Pulmonary artery endothelial cell (primary cell): ENCODE measurements around the gene NDUFS3. TPM values are rescaled to one million over a fixed set of nuclear protein-coding genes. Genes with fewer than 3 reads are reported as not detected.
"Not testable (repeated sequence)": the region's sequence is repeated elsewhere in the genome, so short reads cannot be mapped to it uniquely, and the experiment has no call there.

Experiments
- DNase-seq: peaks from one replicate; pipeline ENCODE4 v3.0.0-alpha.2; 2011; ENCODE audit warnings: low read depth, low spot score
- total RNA-seq: library from RNA; depleted of rRNA; stranded (reverse); fragments of >200 nt; gene quantifications from 2 replicates; pipeline ENCODE4 v1.2.3, GENCODE V29; 2014

The NDUFS3 gene
- total RNA-seq, 1 donor from 2014 or later, result 83.4 TPM

DNA sequence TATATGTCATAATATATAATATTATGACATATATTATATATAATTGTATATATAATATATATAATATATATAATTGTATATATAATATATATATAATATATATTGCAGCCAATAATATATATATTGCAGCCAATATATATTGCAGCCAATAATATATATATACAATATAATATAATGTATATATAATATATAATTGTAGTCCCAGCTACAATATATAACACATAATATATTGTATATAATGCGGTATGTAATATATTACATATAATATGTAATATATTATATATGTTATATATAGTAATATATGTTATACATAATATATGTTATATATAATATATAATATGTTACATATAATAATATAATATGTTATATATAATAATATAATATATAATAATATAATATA lies 20.2 kb upstream of the NDUFS3 start:
- no peak for DNase-seq

- no peak for DNase-seq
Observed at GRCh38 chr11:47560426-47560825, 18.4 kb upstream of the NDUFS3 start.

- not testable (repeated sequence) for DNase-seq
Observed at GRCh38 chr11:47562393-47562792, 16.5 kb upstream of the NDUFS3 start.

- not testable (repeated sequence) for DNase-seq
Observed at GRCh38 chr11:47564366-47564765, 14.5 kb upstream of the NDUFS3 start.

GRCh38 chr11:47564933-47565339 lies 13.9 kb upstream of the NDUFS3 start:
- no peak for DNase-seq

GRCh38 chr11:47565340-47566148 lies 13.3 kb upstream of the NDUFS3 start, which contains the start of gene PTPMT1:
TSS of gene PTPMT1 (plus strand) at chr11:47565599. CDS start at chr11:47565623, 24 bp downstream.
- DNase-seq, result no peak

DNA sequence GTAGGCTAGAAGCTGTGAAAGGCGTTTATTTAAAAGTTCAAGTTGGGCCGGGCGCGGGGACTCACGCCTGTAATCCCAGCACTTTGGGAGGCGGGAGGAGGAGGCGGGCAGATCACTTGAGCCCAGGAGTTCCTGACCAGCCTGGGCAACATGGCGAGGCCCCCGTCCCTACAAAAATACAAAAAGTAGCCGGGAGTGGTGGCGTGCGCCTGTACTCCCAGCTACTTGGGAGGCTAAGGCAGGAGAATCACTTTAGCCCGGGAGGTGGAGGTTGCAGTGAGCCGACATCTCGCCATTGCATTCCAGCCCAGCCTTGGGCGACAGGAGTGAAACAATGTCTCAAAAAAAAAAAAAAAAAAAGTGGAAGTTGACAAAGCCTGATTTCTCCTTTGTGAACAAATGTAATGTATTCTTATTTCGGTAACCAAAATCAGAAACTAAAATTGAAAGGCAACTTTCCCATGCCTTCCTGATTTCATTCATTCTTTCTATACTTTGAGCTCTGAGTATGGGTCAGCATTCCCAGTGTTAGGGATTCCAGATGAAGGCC lies 12.7 kb upstream of the NDUFS3 start:
- no peak for DNase-seq

DNA sequence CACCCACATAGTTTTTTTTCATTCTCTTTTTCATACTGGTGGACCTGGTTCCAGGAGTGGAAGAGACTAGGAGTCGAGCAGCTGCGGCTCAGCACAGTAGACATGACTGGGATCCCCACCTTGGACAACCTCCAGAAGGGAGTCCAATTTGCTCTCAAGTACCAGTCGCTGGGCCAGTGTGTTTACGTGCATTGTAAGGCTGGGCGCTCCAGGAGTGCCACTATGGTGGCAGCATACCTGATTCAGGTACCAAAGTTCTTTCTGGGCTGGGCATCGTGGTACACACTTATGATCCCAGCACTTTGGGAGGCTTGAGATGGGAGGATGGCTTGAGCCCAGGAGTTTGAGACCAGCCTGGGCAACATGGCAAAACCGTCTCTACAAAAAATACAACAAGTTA lies 9.2 kb upstream of the NDUFS3 start:
- no peak for DNase-seq

GRCh38 chr11:47570651-47571356 lies 8.1 kb upstream of the NDUFS3 start:
- no peak for DNase-seq

DNA sequence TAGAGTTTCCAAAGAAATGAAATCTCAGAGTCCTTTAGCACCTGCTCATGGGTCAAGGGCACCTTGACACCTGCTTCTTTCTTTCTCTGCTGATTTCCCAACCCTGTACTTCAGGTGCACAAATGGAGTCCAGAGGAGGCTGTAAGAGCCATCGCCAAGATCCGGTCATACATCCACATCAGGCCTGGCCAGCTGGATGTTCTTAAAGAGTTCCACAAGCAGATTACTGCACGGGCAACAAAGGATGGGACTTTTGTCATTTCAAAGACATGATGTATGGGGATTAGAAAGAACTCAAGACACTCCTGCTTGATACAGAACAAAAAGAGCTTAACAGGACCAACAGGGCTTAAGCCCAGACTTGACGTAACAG lies 7.5 kb upstream of the NDUFS3 start:
- no peak for DNase-seq

DNA sequence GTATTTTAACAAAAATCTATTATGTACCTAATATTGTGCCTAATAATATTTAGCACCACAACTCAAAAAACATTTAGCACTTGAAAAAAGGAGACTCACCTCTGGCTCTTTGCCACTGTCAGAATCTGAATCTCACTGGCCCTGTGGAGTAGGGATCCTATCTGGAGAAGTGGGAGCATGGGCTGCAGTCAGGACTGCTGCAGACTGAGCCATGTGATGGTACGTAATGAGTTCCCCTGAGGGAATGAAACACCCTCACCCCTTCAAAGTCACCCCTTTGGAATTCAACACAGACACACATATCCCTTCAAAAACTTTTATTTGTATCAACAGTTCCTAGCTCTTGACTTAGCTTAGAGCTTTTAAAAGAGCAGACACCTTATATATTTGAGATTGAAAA lies 7.0 kb upstream of the NDUFS3 start:
- DNase-seq, result no peak

GRCh38 chr11:47572715-47573255 lies 6.1 kb upstream of the NDUFS3 start:
- no peak for DNase-seq

DNA sequence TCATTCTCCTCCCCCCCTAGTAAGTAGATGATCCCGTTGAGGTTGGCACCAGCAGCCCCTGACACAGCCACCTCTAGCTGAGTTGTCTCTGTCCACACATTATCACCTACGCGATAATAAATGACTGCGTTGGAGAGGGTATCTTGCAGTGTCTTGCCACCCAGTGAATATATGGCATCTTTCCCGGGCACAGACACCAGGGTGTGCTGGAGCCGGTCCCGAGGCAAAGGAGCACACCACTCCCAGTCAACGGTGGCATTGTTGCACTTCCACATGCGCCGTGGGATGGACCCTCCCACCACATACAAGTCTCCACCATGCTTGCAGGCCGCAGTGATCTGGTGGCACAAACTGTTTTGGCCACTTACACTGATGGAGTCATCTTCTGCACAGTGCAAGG lies 5.6 kb upstream of the NDUFS3 start:
- DNase-seq, result no peak

GRCh38 chr11:47577460-47578041 lies 1.3 kb upstream of the NDUFS3 start:
- no peak for DNase-seq

- no peak for DNase-seq
Observed at GRCh38 chr11:47583844-47584243, 5.0 kb downstream of the NDUFS3 start.

DNA sequence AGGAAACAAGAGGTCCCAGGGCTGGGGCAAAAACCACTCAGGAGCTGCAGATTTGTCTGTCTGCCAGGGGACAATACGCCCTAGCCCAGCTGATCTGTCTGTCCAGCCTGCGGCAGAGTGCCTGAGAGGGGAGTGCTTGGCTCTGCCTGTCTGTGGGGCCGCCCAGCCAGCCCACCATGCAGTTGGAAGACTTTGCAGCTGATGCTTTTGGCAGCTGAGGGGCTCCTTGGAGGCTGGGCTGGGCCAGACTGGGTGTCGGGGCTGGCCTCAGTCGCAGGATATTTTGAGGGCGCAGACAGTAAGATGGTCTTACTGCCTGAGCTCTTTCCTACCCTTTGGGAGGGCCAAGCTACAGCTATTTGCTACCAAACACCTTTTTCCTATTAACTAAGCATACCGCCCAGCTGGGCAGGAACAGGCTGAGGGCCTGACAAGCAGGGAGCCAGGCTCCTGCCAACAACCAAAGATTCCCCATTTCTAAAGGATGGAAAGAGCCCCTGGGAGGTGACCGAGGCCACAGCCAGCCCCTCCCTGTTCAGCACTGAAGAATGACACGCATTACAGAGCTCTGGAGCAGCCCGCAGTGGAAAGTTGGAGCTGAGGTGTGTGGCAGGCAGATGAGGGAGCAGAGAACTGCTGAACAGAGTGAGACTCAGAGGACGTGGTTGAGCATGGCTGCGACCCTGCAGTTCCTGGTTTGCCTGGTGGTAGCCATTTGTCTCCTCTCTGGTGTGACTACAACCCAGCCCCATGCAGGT lies 7.4 kb downstream of the NDUFS3 start, which contains the start of gene FAM180B:
FAM180B (plus strand) TSS at position 581 of the 758 bp plus-strand sequence; CDS start at position 672, 91 bp downstream.
- no peak for DNase-seq

- no peak for DNase-seq
Observed at GRCh38 chr11:47587039-47587716, 8.3 kb downstream of the NDUFS3 start.

- DNase-seq, result no peak
Observed at GRCh38 chr11:47587723-47588326, 9.0 kb downstream of the NDUFS3 start.

- DNase-seq, result no peak
Observed at GRCh38 chr11:47589118-47589517, 10.2 kb downstream of the NDUFS3 start.

DNA sequence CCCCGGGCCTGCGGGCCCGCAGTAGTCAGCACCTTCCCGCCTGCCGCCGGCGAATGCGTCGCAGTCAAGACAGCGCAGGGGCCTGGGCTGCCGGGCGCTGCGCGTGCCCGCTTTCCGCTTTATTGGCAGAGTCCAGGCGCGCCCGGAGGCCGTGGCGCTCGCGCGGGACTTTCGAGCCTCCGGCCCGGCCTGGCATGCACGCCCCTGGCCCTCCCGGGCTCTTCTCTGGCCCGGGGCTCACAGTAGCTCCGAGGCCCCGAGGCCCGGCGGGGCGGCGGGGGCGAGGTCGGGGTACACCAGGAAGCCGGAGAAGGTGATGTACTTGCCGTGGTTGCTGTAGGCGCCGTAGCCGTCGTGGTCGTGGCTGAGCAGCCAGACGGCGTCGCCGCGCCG lies 10.7 kb downstream of the NDUFS3 start:
- DNase-seq, result no peak
